ENCODE results near the gene MFSD2A. TPM values are rescaled to one million over a fixed set of nuclear protein-coding genes. Genes with fewer than 3 reads are reported as not detected.

Gene MFSD2A
- total RNA-seq, 1 experiment from 2014 or later, result 8.0 TPM

GRCh38 chr1:39940980-39941871, 13.7 kb upstream of the MFSD2A start:
- intact Hi-C loops (cut with micrococcal nuclease), result no loop called here
- no peak overlapping the region for H2AFZ ChIP-seq (ENCODE audit: low read depth, low read length, poor library complexity, severe bottlenecking)
- ChIA-PET CTCF (no interaction called here), RAD21 (ENCODE audit: low non-redundant PET in 1 of 2, low total read pairs in 2 of 2, uncharacterized antibody in 2 of 2, unreplicated experiment in 2 of 2) (no interaction called here), POLR2A (no interaction called here)
- H3K9me3 ChIP-seq (ENCODE audit: control insufficient read depth in 1 of 2, insufficient read depth in 1 of 2, low read depth in 1 of 2, low read length in 2 of 2), result no peaks in the 10 kb centered on the region
- no peaks in the 10 kb centered on the region for H3K4me1 ChIP-seq (ENCODE audit: control insufficient read depth in 1 of 2, insufficient read depth in 2 of 2, low read length in 2 of 2)
- H3K9me2 ChIP-seq (ENCODE audit: insufficient read depth), result no peaks in the 10 kb centered on the region
- H3K9ac ChIP-seq (ENCODE audit: low read length), result no peak overlapping the region
- H3K79me2 ChIP-seq (ENCODE audit: insufficient read depth, low read length), result no peaks in the 10 kb centered on the region
- no peak overlapping the region for H3K27ac ChIP-seq (ENCODE audit: low read depth, low read length)
- no peak overlapping the region for H3K4me3 ChIP-seq (replicated peaks in 1 of 2; ENCODE audit: low read depth in 1 of 2, low read length in 2 of 2)
- no peaks in the 10 kb centered on the region for H3K27me3 ChIP-seq (ENCODE audit: insufficient read depth, low read length)
- H3K4me2 ChIP-seq (ENCODE audit: low read length), result no peak overlapping the region
- ATAC-seq, result no peak
- no peak for DNase-seq (ENCODE audit: low read depth, low spot score)
- TF ChIP-seq ATF3 (IDR thresholded peaks at IDR 0.05), result no peak
- no peak for TF ChIP-seq CTCF (IDR thresholded peaks at IDR 0.05 in 2 of 3, conservative IDR thresholded peaks at IDR 0.05 in 1 of 3; ENCODE audit: borderline replicate concordance in 1 of 3, insufficient read depth in 1 of 3, low read depth in 2 of 3, low read length in 2 of 3)
- TF ChIP-seq ZNF274 (IDR thresholded peaks at IDR 0.05; ENCODE audit: low read depth, low read length), result no peak
- no peak for TF ChIP-seq CBX3 (IDR thresholded peaks at IDR 0.05; ENCODE audit: low read depth)
- TF ChIP-seq ZBTB33 (IDR thresholded peaks at IDR 0.05; ENCODE audit: extremely low read depth, insufficient replicate concordance, low read length), result no peak
- no peak for TF ChIP-seq EGR1 (IDR thresholded peaks at IDR 0.05; ENCODE audit: low read depth)
- no peak for TF ChIP-seq RAD21 (IDR thresholded peaks at IDR 0.05; ENCODE audit: low read depth)
- no peak for TF ChIP-seq FOSL1 (IDR thresholded peaks at IDR 0.05; ENCODE audit: low read depth)
- TF ChIP-seq SIN3A (IDR thresholded peaks at IDR 0.05; ENCODE audit: low read depth), result no peak
- no peak for TF ChIP-seq POLR2AphosphoS5 (IDR thresholded peaks at IDR 0.05; ENCODE audit: low read depth, low read length)
- TF ChIP-seq TCF7L2 (IDR thresholded peaks at IDR 0.05; ENCODE audit: borderline replicate concordance, extremely low read depth, insufficient read depth, insufficient read length), result no peak
- TF ChIP-seq ZFX (IDR thresholded peaks at IDR 0.05), result no peak
- no peak for TF ChIP-seq EZH2phosphoT487 (IDR thresholded peaks at IDR 0.05; ENCODE audit: borderline replicate concordance)
- H4K20me1 ChIP-seq (ENCODE audit: insufficient read depth), result no peaks in the 10 kb centered on the region
- BruUV-seq (replicated peaks), result no TSS peak
- H3K36me3 ChIP-seq (ENCODE audit: control insufficient read depth in 1 of 2, insufficient read depth in 2 of 2, low read length in 2 of 2), result no peaks in the 10 kb centered on the region
